GM18873 (cell line): Measurements from ENCODE around the gene ICA1.

Experiments used
- ATAC-seq: cut with Tn5 transposase; IDR thresholded peaks from one replicate; pipeline ENCODE4 v1.9.1; 2021; ENCODE audit warnings: mild to moderate bottlenecking, moderate library complexity, moderate number of reproducible peaks; ENCODE audit not compliant: unreplicated experiment, low FRiP score

The ICA1 gene

GRCh38 chr7:8168336-8168735 lies 93.6 kb downstream of the ICA1 start:
- ATAC-seq = no peak

GRCh38 chr7:8165150-8165549 lies 96.8 kb downstream of the ICA1 start:
- ATAC-seq = no peak

DNA sequence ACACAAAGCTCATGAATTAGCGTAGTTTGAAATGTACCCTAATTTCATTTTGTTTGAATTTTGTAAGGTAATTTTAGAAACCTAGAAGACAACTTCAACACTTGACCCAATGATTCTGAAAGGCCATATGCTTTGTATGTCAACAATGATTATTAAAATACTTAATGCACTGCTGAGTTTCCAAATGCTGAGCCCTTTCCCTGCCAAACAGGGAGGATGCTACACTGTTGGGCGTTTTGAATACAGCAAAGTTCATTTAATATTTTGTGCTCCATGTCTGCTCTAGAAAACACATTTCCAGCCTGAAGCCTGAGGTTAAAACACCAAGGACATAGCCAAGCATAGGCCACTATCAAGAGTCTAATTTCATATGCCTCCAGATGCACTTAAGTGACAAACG lies 99.8 kb downstream of the ICA1 start:
- ATAC-seq = no peak

DNA sequence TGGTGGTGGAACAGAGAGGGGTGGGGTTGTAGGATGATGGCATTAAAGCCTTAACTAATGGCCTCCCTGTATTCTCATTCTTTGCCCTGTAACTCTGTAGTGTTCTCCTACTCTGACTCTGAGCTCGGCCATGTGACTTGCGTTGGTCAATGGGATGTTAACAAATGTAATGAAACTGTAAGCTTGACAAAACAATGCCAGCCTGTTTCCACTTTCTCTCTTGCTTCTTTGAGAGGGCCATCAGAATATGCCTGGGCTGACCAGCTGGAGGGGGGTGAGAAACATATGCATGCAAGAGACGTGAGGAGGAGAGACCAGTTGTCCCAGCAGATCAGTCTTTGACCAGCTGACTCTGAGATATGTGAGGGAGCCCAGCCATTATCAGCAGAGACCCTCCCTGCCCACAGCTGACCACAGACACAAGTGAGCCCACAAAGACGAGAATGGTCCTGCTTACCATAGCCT lies 100.6 kb downstream of the ICA1 start:
- no peak for ATAC-seq

- no peak for ATAC-seq
These were observed 101.1 kb downstream of the ICA1 start for GRCh38 chr7:8160779-8161345.

DNA sequence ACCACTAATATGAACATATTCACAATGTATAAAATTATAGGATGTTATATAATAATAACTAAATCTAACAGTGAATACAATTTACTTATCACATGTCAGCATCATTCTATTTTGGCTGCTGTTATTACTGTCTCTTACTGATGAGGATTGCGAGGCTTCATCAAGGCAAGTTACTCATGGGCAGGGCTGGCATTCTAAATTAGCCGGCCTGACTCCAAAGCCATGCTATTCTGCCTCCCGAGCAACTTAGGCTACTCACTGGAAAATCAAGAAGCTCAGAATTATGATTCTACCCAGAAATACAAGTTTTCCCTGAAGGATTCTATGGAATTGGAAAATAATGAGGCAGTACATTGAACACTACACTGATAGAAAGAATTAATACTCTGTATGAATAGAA lies 101.7 kb downstream of the ICA1 start:
- no peak for ATAC-seq

DNA sequence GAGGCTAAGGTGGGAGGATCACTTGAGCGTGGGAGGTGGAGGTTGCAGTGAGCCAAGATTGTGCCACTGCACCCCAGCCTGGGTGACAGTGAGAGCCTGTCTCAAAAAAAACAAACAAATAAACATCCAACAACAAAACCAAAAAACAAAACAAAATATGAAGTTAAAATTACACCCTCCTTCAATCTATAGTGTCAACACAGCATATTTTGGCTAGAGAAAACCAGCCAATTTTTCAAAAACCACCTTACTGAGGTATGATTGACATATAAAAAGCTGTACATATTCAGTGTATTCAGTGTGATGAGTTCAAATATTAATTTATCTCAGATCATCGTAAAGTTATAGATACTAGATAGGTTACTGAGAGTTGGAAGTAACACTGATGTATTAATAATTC lies 102.4 kb downstream of the ICA1 start:
- no peak for ATAC-seq

DNA sequence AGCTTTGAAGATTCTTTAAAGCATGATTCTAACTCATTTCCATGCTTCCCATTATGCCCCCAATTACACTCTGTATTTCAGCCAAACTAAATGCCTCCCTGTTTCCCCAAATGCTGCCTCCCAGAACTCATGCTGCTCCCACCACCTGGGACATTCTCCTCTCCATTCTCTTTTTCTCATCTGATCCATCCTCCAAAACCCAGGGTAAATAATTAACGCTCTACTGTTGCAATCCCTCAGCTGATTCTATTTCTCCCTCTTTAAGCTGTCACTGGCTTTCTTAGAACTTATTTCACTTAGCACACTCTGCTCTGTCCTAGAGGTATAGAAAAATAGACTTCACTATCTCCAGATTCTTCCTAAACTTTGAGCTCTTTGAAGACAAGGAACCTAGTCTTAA lies 104.7 kb downstream of the ICA1 start:
- ATAC-seq = no peak

GRCh38 chr7:8155836-8156235 lies 106.1 kb downstream of the ICA1 start:
- no peak for ATAC-seq

DNA sequence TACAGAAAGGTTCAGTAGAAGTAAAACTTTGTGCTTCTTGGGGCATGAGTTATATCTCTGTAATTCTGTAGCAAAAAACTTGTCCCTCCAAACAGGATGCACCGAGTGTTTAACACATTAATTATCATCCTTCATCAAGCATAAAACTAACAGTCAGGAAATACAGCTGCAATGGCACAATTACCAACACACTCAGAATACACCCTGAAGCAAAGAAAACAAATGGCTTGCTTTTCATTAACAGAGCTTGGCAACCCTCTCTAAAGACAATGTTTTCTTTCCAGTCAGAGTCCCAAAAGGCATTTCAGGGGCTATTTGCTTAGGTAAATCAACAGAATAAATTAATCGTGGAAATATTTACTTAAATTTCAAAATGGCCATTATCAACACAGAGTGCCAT lies 107.7 kb downstream of the ICA1 start:
- ATAC-seq = no peak

DNA sequence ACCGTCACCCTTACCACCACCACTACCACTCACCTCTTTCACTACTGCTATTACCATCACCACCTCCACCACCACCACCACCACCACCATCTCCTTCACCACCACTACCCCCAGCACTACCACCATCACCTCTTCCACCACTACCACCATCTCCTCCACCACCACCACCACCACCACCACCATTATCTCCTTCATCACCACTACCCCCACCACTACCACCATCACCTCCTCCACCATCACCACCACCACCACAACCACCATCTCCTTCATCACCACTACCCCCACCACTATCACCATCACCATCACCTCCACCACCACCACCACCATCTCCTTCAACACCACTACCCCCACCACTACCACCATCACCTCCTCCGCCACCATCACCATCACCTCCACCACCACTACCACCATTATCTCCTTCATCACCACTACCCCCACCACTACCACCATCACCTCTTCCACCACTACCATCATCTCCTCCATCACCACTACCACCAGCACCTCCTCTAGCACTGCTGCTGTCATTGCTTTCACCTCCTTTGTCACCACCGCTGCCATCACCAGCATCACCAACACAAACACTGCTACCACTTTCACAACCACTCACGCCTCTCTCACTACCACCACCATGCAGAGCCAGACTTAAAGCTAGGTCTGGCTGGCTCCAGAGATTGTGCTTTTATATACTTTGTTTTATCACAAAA lies 109.3 kb downstream of the ICA1 start:
- no peak for ATAC-seq

- ATAC-seq = no peak
These were observed 110.7 kb downstream of the ICA1 start for GRCh38 chr7:8151161-8151725.

DNA sequence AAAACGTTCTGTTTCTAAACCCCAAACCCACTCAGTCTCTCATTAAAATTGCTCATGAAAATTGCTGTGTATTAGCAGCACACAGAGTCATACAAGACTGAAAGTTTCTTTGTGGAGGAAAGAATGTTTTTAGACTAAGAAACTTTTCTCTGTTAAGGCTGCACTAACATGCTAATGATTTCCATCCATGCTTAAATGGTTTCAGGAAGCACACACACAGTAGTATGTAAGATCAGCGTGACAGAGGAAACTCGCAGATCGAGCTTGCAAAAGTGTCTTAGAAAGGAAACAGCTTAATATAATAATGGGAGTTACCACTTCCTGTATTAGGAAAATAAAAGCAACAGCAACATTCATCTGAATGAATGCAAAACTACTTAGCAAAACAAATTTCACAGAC lies 112.7 kb downstream of the ICA1 start:
- ATAC-seq = no peak

GRCh38 chr7:8147760-8148463 lies 114.1 kb downstream of the ICA1 start:
- no peak for ATAC-seq

- ATAC-seq = no peak
These were observed 115.1 kb downstream of the ICA1 start for GRCh38 chr7:8146788-8147413.

DNA sequence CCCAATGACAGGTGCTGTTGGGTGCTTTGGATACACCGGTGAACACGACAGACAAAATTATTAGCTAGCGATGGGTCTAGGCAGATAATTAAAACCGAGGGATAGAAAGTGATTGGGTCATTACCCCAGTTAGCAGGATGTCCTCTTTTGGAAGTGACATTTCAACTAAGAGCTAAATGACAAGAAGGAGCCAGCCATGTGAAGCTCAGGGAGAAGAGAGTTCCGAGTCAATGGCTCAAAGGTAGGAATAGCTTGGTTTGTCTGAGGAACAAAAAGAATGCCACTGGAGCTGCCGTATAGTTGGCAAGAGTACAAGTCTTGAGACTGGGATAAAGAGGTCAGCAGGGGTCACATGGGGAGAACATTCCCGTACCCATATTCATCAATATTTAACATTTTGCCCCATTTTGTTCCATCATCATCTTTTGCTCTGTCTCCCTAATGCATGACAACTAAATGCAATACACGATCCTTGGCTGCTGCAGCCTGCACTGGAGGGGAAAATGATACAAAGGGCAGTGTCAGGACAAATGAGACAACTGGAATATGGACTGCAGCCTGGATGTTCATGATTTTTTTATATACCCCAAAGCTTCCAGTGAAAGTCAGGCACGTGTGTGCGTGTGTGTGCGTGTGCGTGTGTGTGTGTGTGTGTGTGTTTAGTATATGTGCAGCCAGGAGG lies 115.7 kb downstream of the ICA1 start:
- no peak for ATAC-seq

GRCh38 chr7:8144856-8145255 lies 117.1 kb downstream of the ICA1 start:
- no peak for ATAC-seq

GRCh38 chr7:8143151-8143874 lies 118.7 kb downstream of the ICA1 start:
- no peak for ATAC-seq

DNA sequence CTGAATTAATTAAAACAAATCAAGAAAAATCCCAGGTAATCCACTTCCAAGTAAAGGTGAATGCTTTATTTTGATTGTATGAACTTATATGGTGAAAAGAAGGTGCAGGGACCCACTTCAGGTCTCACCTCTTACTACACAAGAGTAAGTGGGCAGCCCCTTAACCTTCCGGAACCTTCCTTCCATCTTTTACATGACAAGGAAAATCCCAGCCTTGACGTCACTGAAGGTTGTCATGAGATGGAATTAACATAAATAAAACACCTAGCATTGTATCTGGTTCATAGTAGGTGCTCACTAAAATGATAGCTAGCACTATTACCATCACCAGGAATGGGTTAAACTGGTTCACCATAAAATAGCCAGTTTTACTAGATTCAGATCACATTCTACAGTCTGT lies 119.5 kb downstream of the ICA1 start:
- ATAC-seq = no peak

GRCh38 chr7:8141070-8141469 lies 120.9 kb downstream of the ICA1 start:
- no peak for ATAC-seq
